ENCODE measurements around the gene COQ9. TPM values are rescaled to one million over a fixed set of nuclear protein-coding genes. Genes with fewer than 3 reads are reported as not detected.

The COQ9 gene
- total RNA-seq, 1 experiment from 2014 or later = 32.9 TPM

- H3K4ac ChIP-seq (ENCODE audit: low read depth, low read length) = no peak overlapping the region
- H2BK20ac ChIP-seq (ENCODE audit: low read depth, low read length, poor library complexity, severe bottlenecking) = no peak overlapping the region
- TF ChIP-seq CTCF (conservative IDR thresholded peaks at IDR 0.05) = no peak
- peaks cover 20 to 22% of the 10 kb centered on the region in 2 experiments for H3K4me1 Mint-ChIP-seq
- no peak overlapping the region for H4K8ac ChIP-seq (replicated peaks; ENCODE audit: insufficient read length, low read depth, low read length)
- H2BK12ac ChIP-seq (ENCODE audit: insufficient read length, low read depth, low read length) = no peak overlapping the region
- H3K18ac ChIP-seq (ENCODE audit: insufficient read length, low read depth, low read length) = no peak overlapping the region
- H3K14ac ChIP-seq (ENCODE audit: insufficient read depth, low read length) = no peak overlapping the region
- H4K20me1 ChIP-seq (ENCODE audit: control insufficient read depth, insufficient read depth, insufficient read length) = no peaks in the 10 kb centered on the region
- no peak for DNase-seq
- H2BK15ac ChIP-seq (ENCODE audit: low read depth, low read length) = no peak overlapping the region
- H3K9ac ChIP-seq (ENCODE audit: extremely low read depth, insufficient read length, low read length) = no peak overlapping the region
- WGBS (ENCODE audit: extremely low coverage, insufficient read length, low lambda C conversion rate) = 100% methylated on average over 1 of the region's 2 CpGs
- no peak overlapping the region for H3K27ac Mint-ChIP-seq
- no peak overlapping the region for H3K27ac ChIP-seq (ENCODE audit: insufficient read length, low read depth, low read length)
- no peaks in the 10 kb centered on the region for H3K27me3 ChIP-seq (ENCODE audit: insufficient read depth, low read length)
- no peak overlapping the region for H2BK120ac ChIP-seq (ENCODE audit: low read depth, low read length, poor library complexity, severe bottlenecking)
- H3K4me1 ChIP-seq (ENCODE audit: insufficient read depth, low read length) = peaks cover 10% of the 10 kb centered on the region; the same call in 1 of the 2 replicates
- no peak overlapping the region for H3T11ph ChIP-seq (ENCODE audit: low read length)
- H3K79me2 ChIP-seq (ENCODE audit: insufficient read depth, low read length) = 0 out of 2 replicates have a peak, but pooled peaks cover 1% of the 10 kb centered on the region
- H3K36me3 Mint-ChIP-seq (ENCODE audit: insufficient read depth in 1 of 3, low read depth in 3 of 3) = peaks cover 45 to 87% (median 76%) of the 10 kb centered on the region in 3 experiments
- H3K4me2 ChIP-seq (ENCODE audit: insufficient read depth, insufficient read length, low read length) = no peak overlapping the region
- no peak overlapping the region for H2AK5ac ChIP-seq (ENCODE audit: insufficient read length, low read length)
- no peak overlapping the region for H2AFZ ChIP-seq (ENCODE audit: low read length)
- no peak overlapping the region for H3K23ac ChIP-seq (ENCODE audit: insufficient read length, low read depth, low read length)
- H3K9me3 ChIP-seq (ENCODE audit: control insufficient read depth, low read depth, low read length) = no peaks in the 10 kb centered on the region
- H4K91ac ChIP-seq (ENCODE audit: insufficient read length, low read depth, low read length) = no peak overlapping the region
- H4K5ac ChIP-seq (ENCODE audit: insufficient read length, low read depth, low read length) = no peak overlapping the region
- H3K4me3 Mint-ChIP-seq = no peak overlapping the region
- no peak overlapping the region for H2BK5ac ChIP-seq (ENCODE audit: insufficient read length, low read length)
- no peaks in the 10 kb centered on the region for H3K23me2 ChIP-seq (ENCODE audit: insufficient read length, low read depth, low read length, poor library complexity, severe bottlenecking)
- H3K56ac ChIP-seq (ENCODE audit: insufficient read length, low read depth, low read length) = no peak overlapping the region
- H3K27me3 Mint-ChIP-seq (ENCODE audit: low read depth) = no peaks in the 10 kb centered on the region
- no peaks in the 10 kb centered on the region for H3K79me1 ChIP-seq (ENCODE audit: insufficient read depth, low read depth, low read length, poor library complexity, severe bottlenecking)
- no peaks in the 10 kb centered on the region for H3K9me3 Mint-ChIP-seq
Observed at GRCh38 chr16:57468346-57468745, 21.1 kb downstream of the COQ9 start.

Measured in H9 (cell line).